HG02852 (cell line): Measurements from ENCODE around the gene ABHD8.

Source experiments
- ATAC-seq: cut with Tn5 transposase; IDR thresholded peaks from one replicate; pipeline ENCODE4 v1.9.1; 2021; ENCODE audit warnings: mild to moderate bottlenecking, moderate library complexity; ENCODE audit not compliant: unreplicated experiment

The ABHD8 gene

DNA sequence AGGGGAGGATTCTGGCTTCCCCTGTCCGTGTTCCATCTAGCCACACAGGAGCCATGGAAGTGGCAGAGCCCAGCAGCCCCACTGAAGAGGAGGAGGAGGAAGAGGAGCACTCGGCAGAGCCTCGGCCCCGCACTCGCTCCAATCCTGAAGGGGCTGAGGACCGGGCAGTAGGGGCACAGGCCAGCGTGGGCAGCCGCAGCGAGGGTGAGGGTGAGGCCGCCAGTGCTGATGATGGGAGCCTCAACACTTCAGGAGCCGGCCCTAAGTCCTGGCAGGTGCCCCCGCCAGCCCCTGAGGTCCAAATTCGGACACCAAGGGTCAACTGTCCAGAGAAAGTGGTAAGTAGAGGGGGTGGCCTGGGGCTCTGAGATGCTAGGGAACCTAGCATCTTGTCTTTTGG lies 34.5 kb downstream of the ABHD8 start:
- ATAC-seq: no peak

DNA sequence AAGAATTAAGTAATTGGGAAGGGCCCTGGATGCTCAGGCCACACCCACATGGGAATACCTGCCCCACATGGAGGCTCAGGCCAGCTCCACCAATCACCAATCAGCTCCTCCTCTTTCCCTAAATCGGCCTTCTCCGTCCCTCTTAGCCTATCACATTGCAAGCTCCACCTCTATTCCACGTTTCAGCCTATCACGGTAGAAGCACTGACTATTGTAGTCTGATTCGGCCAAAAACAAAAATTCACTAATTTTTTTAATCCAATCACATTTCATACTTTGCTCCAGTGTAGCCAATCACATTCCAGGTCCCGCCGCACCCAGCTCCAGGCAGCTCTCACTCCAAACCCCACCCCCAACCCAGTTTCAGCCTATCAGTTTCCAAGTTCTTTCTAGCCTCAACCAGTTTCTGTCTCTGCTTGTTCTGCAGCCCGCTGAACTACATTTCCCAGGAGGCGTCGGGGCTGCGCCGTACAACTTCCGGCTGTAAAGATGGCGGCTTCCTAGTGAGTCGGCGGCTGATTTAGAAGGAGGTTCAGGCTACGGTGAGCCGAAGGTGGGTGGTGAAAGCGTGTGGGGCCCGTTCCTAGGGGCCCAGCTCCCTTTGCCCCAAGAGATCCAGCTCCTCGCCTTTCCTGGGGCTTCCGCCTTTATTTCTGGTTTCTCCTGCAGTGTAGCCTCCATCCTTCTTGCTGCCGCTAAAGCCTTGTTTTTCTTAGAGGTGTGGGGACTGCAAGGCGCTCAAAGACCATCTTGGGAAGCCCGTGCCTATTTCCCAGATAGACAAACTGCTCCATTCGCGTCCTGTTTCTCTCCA lies 36.0 kb downstream of the ABHD8 start, which contains the start of gene BABAM1:
BABAM1 (plus strand) TSS at position 469 of the 814 bp plus-strand sequence. CDS start 1,364 bp downstream, outside the sequence.
- ATAC-seq: peak; percentile 85

DNA sequence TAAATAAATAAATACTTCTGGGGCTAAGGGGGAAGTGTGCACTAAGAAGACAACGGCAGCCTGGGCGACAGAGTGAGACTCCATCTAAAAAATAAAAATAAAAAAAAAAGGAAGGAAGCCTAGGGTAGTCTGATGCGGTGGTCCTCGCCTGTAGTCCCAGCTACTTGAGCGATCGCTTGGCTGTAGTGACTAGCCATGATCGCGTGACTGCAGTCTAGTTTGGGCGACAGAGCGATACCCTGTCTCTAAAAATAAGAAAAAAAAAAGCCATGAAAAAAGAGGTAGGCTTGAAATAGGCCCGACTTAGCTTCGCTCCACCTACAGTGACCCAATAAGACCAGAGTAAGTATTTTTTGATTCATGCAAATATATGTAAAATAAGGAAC lies 36.6 kb downstream of the ABHD8 start:
- no peak for ATAC-seq

DNA sequence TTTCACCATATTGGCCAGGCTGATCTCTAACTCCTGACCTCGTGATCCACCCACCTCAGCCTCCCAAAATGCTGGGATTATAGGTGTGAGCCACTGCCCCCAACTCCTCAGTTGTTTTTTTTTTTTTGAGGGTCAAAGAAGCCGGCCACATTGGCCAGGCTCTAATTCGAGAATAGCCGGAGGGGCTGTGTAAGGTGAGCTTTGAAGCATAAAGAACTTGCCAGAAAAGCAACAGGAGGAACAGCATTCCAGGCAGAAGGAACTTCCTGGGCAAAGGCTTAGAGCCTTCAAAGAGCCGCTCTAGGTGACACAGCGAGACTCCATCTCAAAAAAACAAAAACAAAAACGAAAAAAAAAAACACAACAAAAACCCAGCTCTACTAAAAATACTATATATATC lies 37.2 kb downstream of the ABHD8 start:
- no peak for ATAC-seq

DNA sequence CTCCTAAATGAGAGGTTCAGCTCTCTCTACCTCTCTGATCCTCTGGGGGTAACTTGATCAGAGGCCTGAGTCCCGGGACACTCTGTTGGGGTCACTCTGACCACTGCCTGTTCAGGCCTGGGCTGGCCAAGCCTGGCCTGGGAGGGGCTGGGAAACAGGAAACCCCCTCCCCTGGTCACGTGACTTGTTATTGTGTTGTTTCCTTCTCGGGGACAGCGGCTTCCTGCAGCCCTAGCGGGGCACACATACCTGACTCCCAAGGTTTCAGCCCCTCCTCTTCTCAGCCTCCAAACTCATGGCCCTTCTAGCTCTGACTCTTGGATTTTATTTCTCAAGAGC lies 38.6 kb downstream of the ABHD8 start, which contains the start of gene USHBP1:
USHBP1 (minus strand) TSS at position 105 of the 339 bp plus-strand sequence. CDS start 446 bp downstream, outside the sequence.
- ATAC-seq: no peak

DNA sequence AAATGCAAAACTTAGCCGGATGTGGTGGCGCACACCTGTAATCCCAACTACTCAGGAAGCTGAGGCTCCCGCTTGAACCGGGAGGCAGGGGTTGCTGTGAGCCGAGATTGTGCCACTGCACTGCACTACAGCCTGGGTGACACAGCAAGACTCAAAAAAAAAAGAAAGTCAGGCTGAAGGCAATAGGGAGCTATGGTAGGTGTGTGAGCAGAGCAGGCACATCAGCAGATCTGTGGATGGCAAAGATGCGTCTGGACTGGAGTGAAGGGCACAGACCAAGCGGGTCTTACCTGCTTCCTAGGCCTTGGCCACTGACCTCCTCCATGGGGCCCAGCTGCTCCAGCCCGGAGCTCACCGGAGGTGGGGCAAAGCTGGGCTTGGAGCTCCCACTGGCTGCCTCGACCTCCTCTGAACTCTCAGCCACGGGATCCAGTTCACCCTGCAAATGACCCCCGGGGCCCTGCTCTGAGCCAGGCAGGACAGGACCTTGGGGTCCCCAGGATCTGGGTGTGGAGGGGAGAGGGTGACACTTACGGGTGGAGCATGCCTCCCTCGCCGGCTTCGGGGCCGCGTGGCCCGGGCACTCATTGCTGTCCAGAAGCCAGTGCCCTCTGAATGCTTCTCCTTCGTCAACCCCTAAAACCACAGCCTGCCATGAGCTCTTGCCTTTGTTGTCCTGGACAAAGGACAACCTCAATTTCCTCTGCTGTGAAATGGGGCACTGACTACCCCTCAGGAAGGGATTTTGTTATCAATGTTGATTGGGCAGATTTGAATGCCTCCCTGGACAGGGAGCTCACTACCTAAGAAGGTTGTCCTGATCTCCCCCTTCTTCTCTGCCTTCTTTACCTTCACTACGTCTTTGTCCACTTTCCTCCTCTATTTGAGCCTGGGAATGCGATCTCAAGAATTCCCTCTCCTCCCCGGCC lies 39.2 kb downstream of the ABHD8 start:
- no peak for ATAC-seq

DNA sequence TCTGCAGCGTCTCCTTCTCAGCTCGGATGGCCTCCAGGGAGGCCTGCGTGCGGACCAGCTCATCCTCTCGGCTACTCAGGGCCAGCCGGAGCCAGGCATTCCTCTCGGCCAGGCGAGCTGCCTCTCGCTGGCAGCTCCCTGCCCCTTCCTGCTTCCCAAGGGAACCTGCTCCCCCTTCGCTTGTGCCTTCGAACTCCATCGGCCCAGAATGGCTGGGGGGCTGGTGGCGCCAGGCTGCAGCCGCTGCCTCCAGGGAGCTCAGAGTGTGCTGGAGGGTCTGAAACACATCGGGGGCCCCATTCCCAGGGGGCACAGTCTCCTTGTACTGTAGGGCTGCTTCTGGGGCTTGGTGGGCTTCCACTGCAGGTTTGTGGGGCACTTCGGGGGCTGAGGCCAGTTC lies 40.7 kb downstream of the ABHD8 start:
- ATAC-seq: no peak

DNA sequence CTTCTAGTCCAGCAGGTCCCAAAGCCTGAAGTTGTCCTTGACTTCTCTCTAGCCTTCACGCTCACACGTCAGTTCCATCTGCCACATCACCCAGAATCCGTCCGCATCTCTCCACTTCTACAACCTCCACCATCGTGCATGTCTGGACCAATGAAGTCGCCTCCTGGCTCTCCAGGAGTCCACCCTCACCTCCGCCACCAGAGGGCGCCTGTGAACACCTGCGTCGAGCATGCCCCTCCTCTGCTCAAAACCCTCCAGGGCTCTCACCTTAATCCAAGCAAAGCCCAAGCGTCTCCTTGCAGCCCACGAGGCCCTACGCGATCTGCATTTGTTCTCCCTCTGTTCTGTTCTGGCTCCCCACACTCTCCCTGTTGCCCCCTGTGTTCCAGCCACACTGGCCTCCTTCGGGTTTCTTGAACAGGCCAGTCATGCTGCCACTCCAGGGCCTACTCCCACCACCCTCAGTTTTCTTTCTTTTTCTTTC lies 42.3 kb downstream of the ABHD8 start:
- ATAC-seq: peak; percentile 78

DNA sequence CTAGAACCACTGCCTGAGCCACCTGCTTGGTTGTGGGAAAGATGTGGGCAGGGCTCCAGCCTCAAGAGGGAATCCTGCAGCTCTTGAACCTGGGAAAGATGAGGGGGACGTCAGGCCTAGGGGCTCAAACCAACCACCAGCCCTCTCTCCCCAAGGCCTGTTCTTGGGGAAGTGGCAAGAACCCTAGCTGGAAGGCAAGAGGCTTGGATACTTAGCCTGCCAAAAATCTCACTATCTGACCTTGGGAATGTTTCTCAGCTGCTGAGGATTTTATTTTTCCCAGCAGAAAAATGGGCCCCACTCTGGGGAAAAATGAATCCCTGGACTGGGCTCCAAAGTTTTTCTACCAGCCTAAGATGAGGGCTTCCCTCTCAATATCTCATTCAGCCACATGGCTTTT lies 43.3 kb downstream of the ABHD8 start:
- ATAC-seq: no peak

DNA sequence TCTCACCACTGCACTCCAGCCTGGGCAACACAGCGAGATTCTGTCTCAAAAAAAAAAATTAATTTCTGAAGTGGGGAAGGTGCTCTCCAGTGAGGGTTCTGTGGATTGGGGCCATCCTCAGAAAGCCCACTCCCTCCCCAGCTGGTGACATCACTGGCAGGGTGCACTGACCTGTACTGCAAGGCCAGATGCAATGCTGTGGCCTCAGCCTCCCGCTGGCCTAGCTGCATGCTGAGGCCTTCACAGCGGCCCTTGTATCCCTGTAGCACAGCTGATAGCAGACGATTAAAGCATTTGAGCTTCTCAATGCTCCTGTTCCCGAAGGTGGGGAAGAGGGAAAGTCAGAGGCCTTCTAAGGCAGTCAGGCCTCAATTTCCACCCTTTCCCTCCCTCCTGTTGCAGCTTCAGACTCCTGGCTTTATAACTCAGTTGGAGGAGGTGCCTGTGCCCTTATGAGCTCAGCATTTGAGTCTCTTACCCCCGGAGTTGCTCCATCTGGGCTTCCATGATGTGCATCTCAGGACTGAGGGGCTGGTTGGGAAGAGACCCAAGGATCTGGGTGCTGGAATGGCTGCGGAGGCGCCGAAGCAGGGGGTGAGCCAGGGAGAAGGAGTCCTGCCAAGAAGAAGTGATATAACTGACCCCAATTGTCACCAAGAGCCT lies 44.0 kb downstream of the ABHD8 start:
- ATAC-seq: no peak

DNA sequence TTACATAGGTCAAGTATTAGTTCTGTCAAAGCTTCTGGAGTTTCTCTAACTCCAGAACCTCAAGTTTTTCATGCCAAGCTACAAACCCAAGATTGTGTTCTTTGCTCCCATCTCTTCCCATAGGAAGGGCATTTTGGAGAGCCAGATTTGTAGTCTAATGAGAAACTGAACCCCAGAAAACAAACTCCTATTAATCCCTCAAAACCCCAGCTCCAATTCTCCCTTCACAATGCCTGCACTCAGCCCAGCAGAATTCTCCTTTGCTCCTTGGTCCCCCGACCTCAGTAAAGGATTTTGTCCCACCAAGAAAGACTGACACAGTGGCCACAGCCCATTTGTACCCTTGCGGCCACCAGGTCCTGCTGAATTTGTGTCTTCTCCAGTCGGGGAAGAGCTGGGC lies 47.1 kb downstream of the ABHD8 start:
- no peak for ATAC-seq

DNA sequence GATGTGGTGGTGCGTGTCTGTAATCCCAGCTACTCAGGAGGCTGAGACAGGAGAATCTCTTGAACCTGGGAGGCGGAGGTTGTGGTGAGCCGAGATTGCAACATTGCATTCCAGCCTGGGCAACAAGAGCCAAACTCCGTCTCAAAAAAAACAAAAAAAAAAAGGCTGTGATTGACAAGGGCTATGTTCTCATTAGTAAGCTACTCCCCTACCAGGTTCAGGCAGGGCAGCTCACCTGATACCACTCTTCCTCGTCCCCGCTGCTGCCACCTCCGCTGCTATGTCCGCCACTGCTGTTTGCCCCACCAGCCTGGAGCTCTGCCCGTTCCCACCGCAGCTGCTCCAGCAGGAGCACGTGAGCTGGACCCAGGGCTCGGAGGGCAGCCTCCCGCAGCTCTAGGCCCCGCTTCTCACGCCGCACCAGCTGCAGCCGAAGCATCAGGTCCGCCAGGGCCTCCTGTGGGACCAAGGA lies 48.0 kb downstream of the ABHD8 start:
- no peak for ATAC-seq

DNA sequence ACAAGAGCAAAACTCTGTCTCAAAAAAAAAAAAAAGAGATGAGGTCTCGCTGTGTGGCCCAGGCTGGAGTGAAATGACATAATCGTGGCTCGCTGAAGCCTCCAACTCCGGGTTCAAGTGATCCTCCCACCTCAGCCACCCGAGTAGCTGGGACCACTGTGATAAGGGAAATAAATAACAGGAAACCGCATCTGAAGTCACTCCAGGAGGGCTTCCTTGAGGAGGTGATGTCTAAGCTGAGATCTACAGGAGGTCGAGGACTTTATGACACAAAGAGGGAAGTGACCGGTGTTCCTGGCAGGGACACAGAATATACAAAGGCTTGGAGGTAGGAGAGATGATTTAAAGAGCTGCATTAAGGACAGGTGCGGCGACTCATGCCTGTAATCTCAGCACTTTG lies 48.6 kb downstream of the ABHD8 start:
- no peak for ATAC-seq

DNA sequence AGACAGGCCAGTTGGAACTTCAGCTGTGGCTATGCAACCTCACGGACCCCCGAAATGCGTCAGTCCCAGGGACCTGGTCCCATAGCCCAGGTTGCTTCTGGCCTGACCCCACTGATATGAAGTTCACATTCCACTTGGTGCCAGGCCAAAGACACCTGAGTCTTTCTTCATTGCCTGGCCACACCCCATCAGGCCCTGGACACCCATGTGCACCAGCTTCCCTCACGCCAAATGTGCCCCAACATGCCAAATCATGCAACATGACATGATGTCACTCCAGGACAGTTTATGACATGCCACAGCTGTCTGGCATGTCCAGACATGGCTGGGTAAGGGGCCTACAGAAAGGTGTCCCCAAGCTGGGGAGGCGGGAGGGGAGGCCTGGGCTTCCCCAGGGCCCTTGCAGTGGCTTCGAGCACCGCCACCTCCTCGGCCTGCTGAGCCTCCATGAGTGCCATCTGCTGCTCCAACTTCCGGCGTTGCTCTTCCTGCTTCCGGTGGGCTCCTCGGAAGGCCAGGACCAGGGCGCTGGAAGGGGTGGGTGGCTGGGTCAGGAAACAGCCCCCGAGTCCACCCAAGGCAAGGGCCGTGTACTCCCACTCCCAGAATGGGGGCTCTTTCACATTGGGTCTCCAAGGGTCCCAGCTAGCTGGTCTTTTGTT lies 53.2 kb downstream of the ABHD8 start:
- no peak for ATAC-seq

DNA sequence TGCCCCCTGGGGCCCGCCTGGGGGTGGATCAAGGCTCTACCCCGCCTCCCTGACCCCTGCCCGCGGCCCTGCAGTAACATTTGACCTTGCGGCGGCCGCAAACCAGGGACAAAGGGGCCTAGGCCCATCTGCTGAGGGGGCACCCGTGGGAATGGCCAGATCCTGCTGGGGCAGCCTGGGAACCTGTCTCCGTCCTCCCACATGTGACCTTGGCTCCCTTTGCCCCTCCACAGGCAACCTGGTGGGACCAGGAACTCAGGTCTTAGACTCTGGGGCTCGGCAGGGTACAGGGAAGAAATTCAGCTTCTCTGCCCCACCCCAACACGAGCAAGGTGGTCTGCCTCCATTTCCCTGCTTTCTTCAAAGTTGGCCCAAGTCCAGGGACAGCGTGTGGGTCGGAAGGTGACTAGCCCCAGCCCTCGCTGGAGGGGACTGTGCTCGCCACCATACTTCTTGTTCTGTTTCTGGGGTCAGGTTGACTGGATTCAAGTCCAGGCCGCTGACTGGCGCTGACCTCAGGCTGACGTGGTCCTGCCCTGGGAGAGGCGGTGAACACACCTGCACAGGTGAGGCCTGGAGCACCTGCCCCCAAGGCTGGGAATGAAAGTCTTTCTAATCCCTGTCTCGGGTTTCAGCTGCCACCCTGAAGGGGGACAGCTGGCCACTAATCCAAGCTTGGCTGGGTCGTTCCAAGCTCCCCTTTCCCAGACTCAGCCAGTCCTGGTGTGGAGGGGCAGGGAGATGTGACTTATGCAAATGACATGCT lies 55.0 kb downstream of the ABHD8 start:
- no peak for ATAC-seq

DNA sequence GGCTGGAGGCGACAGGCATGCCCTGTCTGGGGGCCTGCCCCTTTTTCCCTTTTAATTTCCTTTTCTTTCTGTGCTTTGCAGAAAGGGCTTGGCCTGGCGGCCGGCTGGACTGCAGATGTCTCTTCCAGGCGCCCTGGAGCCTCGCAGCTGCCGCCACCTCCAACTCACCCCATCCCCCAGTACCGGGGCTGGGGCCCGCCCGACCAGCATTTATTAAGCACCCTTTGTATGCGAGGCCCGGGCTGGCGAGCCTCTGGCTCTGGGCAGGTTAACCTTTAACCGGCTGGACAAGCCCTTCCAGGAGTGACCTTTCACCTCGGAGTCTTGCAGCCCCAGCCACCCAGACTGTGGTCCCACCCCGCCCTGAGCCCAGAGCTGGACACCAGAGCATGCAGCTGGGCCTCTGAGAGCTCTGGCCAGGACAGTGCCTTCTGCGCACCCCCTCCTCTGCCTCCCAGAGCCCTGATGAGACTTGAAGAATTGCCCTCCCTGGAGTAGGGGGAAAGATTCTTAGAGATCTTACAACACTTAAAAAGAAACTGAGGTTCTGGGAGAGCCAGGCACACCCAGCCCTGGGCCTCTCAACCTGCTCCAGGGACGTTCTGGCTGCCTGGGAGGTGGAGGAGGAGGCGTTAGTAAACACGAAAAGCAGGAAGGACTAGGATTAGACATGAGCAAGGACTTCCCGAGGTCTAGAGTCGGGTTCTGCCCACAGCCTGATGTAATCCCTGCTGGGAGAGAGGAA lies 56.4 kb downstream of the ABHD8 start:
- ATAC-seq: no peak

DNA sequence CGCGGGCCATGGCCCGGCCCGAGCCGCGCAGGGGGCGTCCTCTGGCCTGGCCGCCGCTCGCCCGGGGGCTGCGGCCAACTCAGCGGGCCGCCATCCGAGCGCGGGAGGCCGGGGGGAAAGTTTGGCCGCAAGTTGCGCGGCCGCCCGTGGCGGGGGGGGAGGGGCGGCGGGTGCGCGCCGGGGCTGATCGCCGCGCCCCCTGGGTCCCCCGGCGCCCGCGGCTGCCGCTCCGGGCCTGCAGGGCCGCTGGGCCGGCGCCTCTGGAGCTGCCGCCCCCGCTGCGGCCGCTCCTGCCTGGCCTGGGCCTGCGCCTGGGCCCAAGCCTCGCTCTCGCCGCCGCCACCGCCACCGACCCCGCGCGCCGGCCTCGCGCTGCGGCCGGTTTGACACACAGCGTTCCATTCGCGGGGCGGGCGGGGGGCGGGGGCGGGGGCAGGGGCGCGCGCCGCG lies 57.7 kb downstream of the ABHD8 start, which contains the start of gene NR2F6:
NR2F6 (minus strand) TSS at position 385 of the 450 bp plus-strand sequence. CDS start 699 bp downstream, outside the sequence.
- peak; percentile 25 for ATAC-seq

DNA sequence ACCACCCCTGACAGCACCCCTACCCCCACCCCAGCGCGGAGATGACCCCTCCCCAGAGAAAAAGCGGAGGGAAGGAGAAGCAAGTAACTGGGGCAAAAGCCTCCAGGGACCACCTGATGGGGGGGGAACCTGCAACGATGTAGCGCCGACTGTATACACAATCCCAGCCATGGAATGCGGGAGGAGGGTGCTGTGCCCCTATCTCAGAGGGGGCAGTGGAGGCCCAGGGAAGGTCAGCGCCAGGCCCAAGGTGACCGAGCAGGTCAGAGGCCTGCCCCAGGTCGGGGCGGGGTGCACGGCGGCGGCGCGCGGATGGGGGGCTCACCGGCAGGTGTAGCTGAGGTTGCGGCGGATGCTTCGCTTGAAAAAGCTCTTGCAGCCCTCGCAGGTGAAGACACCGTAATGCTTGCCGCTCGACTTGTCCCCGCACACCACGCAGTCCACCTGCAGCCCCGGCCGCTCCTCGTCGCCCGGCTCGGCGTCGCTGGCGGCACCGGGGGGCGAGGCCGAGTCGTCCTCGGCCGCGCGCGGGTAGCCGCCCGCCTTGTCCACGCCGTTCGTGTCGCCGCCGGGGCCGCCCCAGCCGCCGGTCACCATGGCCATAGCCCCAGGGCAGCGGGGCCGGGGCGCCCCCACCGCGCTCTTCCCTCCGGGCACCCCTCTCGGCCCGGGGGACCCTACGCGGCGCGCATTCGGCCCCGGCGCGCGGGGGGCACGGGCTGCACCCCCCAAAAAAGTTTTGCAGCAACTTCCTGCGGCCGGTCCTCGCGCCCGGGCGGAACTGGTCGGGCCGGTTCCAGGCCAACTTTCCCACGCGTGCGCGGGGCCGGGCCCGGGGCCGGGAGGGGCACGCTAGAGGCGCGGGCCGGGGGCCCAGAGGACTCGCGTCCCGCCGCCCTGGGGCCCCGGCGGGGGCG lies 58.3 kb downstream of the ABHD8 start:
- peak; percentile 7 for ATAC-seq
